NCI-H2107 treated with DMSO at 0.1 percent for 48 hours (cell line): ENCODE measurements around the gene TEPSIN.
"Not testable (repeated sequence)": the region's sequence is repeated elsewhere in the genome, so short reads cannot be mapped to it uniquely, and the experiment has no call there.

Experiments
- DNase-seq: peaks from one replicate; lab custom pipeline; 2025; ENCODE audit not compliant: unreplicated experiment; lab: John Stamatoyannopoulos, UW

TEPSIN gene

DNA sequence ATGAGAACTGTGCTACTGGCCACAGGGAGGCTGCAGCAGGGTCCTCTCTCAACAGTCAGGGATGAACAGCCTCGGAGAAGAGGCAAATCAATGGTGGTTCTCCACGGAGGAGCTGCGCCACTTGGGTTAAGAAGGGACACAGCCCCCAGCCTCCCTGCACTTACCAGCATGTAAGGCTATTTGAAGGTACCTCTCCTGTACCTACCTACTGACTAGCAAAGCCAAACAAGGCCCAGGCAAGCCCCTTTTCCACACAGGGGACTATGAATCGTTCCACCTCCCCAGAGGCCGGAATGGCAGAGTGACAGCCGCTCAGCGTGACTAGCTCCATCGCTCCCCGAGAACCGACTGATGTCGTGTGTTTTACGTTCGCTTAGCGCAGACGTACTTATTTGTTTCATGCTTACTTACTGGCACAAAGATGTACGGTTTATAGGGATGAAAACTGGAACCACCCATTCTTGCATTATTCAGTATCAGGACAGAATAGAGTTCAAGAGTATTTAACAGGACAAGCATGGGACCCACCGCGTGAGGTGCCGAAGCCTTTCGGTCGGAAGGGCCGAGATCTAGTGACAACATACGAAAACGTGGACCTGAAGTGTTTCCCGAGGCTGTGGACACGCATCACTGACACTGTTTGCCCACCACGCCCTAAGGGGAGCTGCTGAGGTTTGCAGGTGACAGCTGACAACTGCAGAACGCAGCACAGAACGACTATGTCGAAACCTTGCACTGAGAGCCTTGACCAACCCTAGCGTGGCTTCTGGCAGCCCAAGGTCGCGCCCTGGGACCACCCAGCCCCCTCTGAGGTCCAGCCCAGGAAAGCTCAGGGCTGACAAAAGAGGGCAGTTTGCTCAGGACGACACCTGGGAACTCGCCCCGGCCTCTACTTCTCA, 1.0 kb downstream of the TEPSIN start:
- no peak for DNase-seq

DNA sequence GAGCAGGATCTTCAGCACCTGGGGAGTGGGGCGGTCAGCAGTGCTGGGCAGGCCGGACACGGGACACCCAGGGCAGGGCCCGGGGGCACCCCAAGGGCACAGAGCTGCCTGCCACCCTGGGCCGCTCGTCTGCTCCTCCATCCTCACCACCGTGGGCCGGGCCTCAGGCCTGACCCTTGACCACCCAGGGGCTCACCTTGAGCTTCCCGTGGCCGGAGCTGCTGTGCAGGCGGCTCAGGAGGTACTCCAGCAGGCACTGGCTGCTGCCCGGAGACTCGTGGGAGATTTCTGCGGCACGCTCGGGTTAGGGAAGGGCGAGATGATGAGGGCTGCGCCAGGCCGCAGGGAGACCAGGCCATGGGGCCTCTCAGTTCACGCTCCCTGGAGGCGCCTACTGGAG, 2.1 kb downstream of the TEPSIN start:
- no peak for DNase-seq

- DNase-seq: no peak
These were observed 2.8 kb downstream of the TEPSIN start for GRCh38 chr17:81235822-81236740.

DNA sequence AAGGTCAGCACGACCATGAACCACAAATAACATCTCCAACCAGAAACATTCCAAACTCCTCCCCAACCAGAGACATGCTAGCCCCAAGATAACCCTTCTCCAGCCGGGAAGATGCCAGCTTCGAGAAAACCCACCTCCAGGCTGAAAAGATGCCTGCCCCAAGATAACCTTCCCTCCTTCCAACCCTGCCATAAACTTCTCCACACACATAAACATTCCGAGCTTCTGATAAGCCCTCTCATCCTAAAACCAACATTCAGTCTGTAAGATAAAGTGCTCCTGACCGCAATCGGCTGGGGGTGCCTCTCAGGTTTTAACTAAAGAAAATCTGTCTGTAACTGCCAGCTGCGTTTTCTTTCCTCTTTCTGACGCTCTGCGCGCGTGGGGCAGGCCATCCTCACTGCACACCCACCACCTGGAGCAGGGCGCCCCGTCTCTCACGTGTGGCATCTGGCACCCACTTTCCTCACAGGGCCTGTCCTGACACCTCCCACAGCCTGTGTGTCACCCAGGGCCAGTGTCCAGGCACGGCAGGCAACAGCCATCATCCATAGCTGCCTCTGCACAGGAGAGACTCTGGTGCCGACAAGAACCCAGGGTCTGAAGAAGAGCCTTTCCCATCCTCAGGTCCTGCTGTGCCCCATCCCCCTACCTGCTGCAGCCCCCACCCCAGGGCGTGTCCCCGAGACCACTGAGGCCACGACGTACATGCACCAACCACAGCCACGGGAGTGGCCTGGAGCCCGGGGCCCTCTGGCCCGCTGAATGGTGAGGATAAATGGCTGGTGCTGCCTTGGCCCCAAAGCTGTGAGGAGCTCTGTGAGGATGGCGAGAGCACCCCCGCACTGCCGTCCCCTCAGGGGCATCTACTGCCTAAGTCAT, 3.7 kb downstream of the TEPSIN start:
- no peak for DNase-seq

- DNase-seq: no peak
These were observed 4.4 kb downstream of the TEPSIN start for GRCh38 chr17:81234506-81234855.

DNA sequence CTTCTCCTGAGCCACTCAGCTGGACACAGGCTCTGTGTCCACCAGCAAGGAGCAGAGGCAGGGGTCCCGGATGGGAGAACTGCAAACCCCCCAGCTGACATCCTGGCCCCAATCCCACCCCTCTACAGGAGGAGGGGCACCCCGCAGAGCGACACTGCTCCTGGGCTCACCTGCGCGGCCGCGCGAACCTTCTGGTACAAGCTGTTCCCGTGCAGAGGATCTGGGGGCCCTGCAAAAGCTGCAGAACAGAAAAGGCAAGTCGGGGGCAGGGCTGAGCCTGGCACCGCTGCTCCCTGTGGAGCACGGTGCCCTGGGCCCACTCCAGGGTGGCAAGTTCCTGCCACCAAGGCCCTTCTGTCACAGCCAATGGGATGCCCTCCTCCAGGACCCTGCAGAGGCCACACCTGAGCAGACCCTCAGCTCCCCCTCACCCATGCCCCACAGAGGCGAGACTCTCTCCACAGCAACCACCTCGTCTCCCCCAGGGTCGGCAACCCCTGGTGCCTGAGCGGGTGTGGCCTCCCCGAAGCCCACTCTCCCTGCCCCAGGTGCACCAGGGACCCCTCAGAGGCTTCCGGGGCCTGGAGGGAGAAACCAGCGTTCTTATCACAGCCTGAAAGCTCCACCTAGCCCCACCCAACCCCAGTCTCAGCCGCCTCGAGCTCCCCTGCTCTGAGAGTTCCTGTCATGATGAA, 4.9 kb downstream of the TEPSIN start:
- DNase-seq: no peak

- DNase-seq: no peak
These were observed 5.5 kb downstream of the TEPSIN start for GRCh38 chr17:81233316-81233715.

- DNase-seq: no peak
These were observed 6.1 kb downstream of the TEPSIN start for GRCh38 chr17:81232616-81233241.

GRCh38 chr17:81231766-81232581, 6.9 kb downstream of the TEPSIN start:
- no peak for DNase-seq

- no peak for DNase-seq
These were observed 7.7 kb downstream of the TEPSIN start for GRCh38 chr17:81231121-81231645.

DNA sequence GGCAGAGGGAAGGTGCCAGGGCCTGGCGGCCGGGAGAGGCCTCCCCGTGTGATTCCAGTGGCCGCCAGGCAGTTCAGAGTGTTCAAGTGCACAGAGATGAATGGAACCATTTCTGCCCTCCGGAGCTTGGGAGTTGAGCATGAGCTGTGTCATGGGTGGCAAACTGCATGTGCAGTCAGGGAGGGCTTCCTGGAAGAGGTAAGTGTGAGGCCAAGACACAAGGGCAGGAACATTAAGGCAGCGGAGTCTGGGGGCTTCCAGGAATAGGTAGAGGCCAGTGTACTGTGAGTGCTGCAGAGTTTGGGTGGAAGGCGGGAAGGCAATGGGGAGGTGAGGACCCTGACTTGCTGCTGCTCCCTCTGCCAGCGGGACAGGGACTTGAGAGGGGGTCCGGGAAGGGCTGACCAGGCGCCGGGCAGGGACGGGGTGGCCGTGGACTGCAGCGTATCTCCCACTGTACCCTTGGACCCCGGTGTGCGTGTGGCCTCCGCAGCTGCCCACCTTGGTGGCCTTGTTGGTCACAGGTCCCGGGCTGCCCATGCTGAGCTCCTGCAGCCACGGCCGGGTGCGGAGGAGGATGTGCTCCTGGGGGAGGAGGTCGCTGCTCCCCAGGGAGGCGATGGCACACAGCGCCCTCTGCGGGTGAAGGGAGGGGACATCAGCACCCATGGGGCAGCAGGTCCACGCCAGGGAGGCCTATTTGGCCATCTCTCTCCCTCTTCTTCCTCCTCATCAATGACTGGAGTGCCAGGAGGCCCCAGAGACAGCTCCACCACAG, 8.6 kb downstream of the TEPSIN start:
- no peak for DNase-seq

DNA sequence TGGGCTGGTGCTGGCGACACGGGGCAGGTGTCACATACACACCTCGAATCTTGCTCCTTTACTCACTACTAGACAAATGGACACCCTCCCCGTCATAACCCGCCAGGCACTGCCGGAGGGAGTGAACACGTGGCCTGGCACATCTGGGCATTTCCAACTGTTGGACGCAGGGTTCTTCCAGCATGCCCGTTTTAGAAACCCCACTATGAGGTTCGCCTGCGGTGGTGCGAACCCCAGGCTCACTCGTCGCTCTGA, 9.3 kb downstream of the TEPSIN start:
- DNase-seq: no peak

DNA sequence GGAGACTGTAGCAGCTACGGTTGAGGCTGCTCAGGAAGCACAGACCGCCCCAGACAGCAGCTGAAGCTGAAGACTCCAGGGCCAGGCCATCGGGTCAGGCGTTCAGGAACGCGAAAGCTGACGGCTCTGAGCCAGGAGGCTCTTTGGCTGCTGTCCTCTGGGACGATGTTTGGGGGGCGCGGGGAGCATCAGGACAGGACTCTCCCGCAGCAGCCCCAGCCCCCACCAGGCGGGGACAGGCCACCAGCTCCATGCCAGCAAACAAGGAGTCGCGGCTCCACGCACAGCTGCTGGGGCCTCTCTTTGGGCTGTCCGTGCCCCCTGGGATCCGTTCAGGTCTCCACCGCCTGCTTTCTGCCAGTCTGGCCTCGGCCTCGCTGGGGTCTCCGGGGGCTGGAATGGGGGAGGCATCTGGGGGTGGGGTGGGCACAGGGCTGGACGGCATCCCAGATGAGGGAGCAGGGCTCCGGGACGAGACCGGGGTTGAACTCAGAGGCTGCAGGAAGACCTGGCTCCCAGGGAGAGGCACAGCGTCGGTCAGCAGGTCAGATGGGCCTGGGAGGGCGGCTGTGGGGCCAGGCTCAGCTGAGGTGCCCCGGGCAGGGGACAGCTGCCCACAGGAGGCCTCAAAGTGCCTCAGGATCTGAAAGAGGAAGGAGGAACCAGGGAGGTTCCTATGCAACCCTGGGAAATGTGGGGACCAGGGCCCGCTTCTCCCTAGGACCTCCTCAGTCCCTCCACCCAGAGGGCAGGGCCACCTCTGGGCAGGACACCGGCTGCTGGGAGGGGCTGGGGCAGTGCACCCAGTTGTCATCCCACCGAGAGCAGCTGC, 9.8 kb downstream of the TEPSIN start:
- no peak for DNase-seq

- no peak for DNase-seq
These were observed 10.4 kb downstream of the TEPSIN start for GRCh38 chr17:81228420-81228819.

DNA sequence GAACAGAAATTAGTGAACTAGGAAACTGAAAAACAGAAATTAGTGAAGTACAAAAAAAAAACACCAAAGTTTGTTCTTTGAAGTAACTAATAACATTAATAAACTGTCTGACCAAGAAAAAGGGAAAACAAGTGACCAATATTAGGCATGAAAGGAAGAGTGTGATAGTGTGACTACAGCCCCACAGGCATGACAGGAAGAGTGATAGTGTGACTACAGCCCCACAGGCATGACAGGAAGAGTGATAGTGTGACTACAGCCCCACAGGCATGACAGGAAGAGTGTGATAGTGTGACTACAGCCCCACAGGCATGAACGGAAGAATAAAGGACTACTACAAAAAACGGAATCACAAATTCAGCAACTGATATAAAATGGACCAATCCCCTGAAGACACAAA, 11.2 kb downstream of the TEPSIN start:
- DNase-seq: not testable (repeated sequence)

DNA sequence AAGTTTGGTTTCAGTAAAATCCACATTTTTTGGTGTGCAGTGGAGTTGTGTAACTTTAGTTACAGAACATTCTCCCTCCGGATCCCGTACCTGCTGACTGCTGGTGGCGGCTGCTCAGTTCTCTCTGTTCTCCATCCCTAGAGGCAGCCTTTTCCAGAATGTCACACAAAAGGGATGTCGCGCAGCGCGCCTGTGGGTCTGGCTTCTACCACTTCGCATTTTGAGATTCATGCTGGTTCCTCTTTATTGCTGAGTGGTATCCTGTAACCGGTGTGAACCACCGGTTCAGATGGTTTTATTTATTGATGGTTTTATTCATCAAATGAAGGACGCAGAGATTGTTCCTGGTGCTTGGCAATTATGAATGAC, 15.1 kb downstream of the TEPSIN start:
- peak; percentile 31 for DNase-seq

- peak; percentile 85 for DNase-seq
These were observed 15.7 kb downstream of the TEPSIN start, which contains the start of gene CEP131 for GRCh38 chr17:81222906-81223761. TSS of gene CEP131 (minus strand) at chr17:81222965. CDS start at chr17:81220056, 2,909 bp downstream.
